Body of pancreas (tissue), 4 donors: ENCODE measurements around the gene CCNYL1.

Experiments used
- POLR2A ChIP-seq, 3 donors: fragments of 450-650 bp; IDR thresholded peaks; one replicate each; pipeline ENCODE4 v1.6.1; 2016; ENCODE audit warnings: antibody characterized with exemption in 3 of 3, mild to moderate bottlenecking in 2 of 3
- TF ChIP-seq, protein P1 (sequence below), 7 experiments: fragments of 450-650 bp in 4 of 7; fragments of 200-600 bp in 3 of 7; sonication (generic) in 3 of 7; IDR thresholded peaks; one replicate each; pipeline ENCODE4 v1.5.1; 2016 to 2019; ENCODE audit warnings: antibody characterized with exemption in 7 of 7

DNA sequence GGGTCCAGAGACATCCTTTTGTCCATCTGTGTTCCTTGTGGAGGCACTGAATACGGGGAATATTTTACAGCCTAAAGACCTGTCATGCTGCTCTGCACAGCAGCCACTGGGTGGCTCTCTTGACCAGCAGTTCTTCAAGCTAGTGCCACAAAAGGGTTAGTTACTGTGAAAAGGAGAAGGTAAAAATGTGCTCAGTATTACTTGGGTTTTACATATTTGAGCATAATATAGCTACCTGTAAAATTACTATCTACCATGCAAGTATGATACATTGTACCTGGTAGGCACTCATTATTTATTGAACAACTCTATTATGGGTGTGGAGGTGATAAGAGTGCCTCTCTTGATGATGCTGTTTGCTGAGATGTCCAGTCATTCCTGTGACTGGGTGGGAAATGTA, 34.7 kb downstream of the CCNYL1 start:
- TF ChIP-seq, protein P1, sequence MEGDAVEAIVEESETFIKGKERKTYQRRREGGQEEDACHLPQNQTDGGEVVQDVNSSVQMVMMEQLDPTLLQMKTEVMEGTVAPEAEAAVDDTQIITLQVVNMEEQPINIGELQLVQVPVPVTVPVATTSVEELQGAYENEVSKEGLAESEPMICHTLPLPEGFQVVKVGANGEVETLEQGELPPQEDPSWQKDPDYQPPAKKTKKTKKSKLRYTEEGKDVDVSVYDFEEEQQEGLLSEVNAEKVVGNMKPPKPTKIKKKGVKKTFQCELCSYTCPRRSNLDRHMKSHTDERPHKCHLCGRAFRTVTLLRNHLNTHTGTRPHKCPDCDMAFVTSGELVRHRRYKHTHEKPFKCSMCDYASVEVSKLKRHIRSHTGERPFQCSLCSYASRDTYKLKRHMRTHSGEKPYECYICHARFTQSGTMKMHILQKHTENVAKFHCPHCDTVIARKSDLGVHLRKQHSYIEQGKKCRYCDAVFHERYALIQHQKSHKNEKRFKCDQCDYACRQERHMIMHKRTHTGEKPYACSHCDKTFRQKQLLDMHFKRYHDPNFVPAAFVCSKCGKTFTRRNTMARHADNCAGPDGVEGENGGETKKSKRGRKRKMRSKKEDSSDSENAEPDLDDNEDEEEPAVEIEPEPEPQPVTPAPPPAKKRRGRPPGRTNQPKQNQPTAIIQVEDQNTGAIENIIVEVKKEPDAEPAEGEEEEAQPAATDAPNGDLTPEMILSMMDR (IDR thresholded peaks at IDR 0.05), result peak; percentile 55 to 94 (median 88)
- no peak for TF ChIP-seq POLR2A (IDR thresholded peaks at IDR 0.05)
